Astrocyte of the spinal cord (primary cell): ENCODE measurements around the gene FST.
A peak's percentile ranks its signal among the peaks of the same experiment; 100 is the strongest.

Source experiments
- DNase-seq: peaks from one replicate; pipeline ENCODE4 v3.0.0; 2011; ENCODE audit warnings: low read depth, low spot score
- H3K4me3 ChIP-seq: 2 replicates; pipeline ENCODE4 v1.5.1; 2011; ENCODE audit warnings: low read depth, mild to moderate bottlenecking, low read length, moderate library complexity
- in situ Hi-C: cut with HindIII; loops from 2 replicates; pipeline ENCODE4 v1.10.0; 2017; ENCODE audit warnings: low sequenced_read_pairs
- TF ChIP-seq, protein P1 (sequence below): IDR thresholded peaks from 2 replicates; pipeline ENCODE4 v1.5.1; 2012; ENCODE audit warnings: low read depth, mild to moderate bottlenecking, low read length, inconsistent platforms

The FST gene

GRCh38 chr5:53487436-53487835, 7.0 kb downstream of the FST start:
- DNase-seq, result no peak
- no peak overlapping the region for H3K4me3 ChIP-seq
- TF ChIP-seq, protein P1, sequence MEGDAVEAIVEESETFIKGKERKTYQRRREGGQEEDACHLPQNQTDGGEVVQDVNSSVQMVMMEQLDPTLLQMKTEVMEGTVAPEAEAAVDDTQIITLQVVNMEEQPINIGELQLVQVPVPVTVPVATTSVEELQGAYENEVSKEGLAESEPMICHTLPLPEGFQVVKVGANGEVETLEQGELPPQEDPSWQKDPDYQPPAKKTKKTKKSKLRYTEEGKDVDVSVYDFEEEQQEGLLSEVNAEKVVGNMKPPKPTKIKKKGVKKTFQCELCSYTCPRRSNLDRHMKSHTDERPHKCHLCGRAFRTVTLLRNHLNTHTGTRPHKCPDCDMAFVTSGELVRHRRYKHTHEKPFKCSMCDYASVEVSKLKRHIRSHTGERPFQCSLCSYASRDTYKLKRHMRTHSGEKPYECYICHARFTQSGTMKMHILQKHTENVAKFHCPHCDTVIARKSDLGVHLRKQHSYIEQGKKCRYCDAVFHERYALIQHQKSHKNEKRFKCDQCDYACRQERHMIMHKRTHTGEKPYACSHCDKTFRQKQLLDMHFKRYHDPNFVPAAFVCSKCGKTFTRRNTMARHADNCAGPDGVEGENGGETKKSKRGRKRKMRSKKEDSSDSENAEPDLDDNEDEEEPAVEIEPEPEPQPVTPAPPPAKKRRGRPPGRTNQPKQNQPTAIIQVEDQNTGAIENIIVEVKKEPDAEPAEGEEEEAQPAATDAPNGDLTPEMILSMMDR, result no peak
- in situ Hi-C loops, result no loop called here

- TF ChIP-seq, protein P1, result no peak
- no peak for DNase-seq
- in situ Hi-C loops, result no loop called here
- H3K4me3 ChIP-seq, result no peak overlapping the region
These were observed 7.8 kb downstream of the FST start for GRCh38 chr5:53488195-53488722.

- in situ Hi-C loops, result no loop called here
- TF ChIP-seq, protein P1, result no peak
- peak; percentile 80 for DNase-seq
- H3K4me3 ChIP-seq, result no peak overlapping the region
These were observed 10.3 kb downstream of the FST start for GRCh38 chr5:53490747-53491146.

DNA sequence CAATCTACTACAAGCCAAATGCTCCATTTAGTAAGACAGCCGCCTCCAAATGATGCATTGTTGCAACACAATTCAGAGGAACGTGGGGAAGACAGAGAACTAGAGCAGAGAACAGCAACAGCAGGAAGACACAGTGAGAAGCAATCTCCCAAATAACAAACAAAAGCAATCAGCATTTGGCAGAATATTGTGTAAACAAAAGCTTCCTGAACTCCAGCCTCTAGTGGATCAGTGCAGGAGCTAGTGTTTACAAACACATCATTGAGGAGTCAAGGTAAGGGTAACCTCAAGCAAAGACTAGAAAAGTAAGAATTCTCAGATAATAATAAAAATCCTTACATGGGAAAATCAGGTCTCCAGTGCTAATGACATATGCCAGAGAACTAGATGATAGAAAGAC, 20.6 kb downstream of the FST start:
- TF ChIP-seq, protein P1, result no peak
- in situ Hi-C loops, result no loop called here
- DNase-seq, result no peak
- no peak overlapping the region for H3K4me3 ChIP-seq

DNA sequence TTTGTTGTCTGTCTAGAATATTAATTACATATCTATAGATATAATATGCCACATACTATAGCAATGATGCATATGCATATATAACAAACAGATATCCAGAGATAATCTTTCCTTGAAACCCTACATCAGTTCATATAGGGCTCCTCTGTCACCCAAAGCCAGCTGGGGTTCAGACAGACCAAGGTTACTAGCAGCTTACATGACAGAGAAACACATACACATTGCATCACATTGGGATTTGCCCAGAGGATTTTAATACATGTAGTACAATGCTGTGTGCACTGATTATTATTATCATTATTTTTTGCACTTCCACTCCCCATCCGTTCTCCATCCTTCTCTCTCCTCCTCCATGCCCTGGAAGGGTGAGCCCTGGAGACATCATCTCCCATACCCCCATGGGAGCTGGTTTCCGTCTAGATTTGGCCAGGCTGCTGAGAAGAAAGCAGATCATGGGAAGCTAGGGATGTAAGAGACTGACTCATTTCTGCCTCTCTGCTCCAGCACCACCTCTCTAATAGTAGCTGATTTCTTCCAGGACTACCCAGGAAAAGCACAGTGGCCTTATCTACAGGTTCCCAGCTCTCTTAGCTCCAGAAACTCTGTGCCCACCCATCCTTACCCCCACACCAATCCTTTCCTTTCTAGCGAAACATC, 23.3 kb downstream of the FST start:
- TF ChIP-seq, protein P1, result no peak
- DNase-seq, result no peak
- no peak overlapping the region for H3K4me3 ChIP-seq
- in situ Hi-C loops, result no loop called here

GRCh38 chr5:53507013-53507412, 26.6 kb downstream of the FST start:
- H3K4me3 ChIP-seq, result no peak overlapping the region
- in situ Hi-C loops, result no loop called here
- DNase-seq, result no peak
- TF ChIP-seq, protein P1, result no peak

DNA sequence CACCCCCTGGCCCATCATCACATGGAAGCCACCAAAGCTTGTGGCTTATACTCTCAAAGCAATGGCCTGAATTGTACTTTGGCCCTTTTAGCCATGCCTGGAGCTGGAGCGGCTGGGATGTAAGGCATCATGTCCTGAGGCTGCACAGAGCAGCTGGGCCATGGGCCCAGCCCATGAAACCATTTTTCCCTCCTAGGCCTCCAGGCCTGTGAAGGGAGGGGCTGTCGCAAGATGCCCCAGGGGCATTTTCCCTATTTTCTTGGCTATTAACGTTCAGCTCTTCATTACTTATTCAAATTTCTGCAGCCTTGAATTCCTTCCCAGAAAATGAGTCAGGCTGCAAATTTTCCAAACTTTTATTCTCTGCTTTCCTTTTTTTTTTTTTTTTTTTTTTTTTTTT, 27.7 kb downstream of the FST start:
- no peak for DNase-seq
- in situ Hi-C loops, result no loop called here
- H3K4me3 ChIP-seq, result no peak overlapping the region
- TF ChIP-seq, protein P1, result no peak
